Mesothelial cell of epicardium (in vitro differentiated cells): ENCODE results near the gene PNPLA7. TPM values are rescaled to one million over a fixed set of nuclear protein-coding genes. Genes with fewer than 3 reads are reported as not detected.
A peak's percentile ranks its signal among the peaks of the same experiment; 100 is the strongest.

ENCODE experiments used
- DNase-seq, 2 experiments: peaks; one replicate each; pipeline ENCODE4 v3.0.0; 2021; ENCODE audit warnings: low spot score in 2 of 2; ENCODE audit not compliant: unreplicated experiment in 2 of 2
- H3K27ac Mint-ChIP-seq: 2 replicates; pipeline ENCODE4 v1.8.0; 2021; ENCODE audit warnings: mixed read lengths
- H3K27me3 Mint-ChIP-seq: 2 replicates; pipeline ENCODE4 v1.8.0; 2021; ENCODE audit warnings: low read depth, mixed read lengths
- H3K36me3 Mint-ChIP-seq: 2 replicates; pipeline ENCODE4 v1.8.0; 2021; ENCODE audit warnings: mixed read lengths
- H3K4me1 Mint-ChIP-seq: 2 replicates; pipeline ENCODE4 v1.8.0; 2021; ENCODE audit warnings: mixed read lengths
- H3K4me3 Mint-ChIP-seq: 2 replicates; pipeline ENCODE4 v1.8.0; 2021; ENCODE audit warnings: mild to moderate bottlenecking, moderate library complexity, mixed read lengths
- H3K9me3 Mint-ChIP-seq: 2 replicates; pipeline ENCODE4 v1.8.0; 2021; ENCODE audit warnings: mixed read lengths
- total RNA-seq: library from RNA; stranded (reverse); gene quantifications from 3 replicates; pipeline ENCODE4 v1.2.1, GENCODE V29; 2021
- TF ChIP-seq, protein P1 (sequence below): fragments of 200-600 bp; sonication (generic); IDR thresholded peaks from one replicate; pipeline ENCODE4 v1.5.0; 2021; ENCODE audit warnings: antibody characterized with exemption; ENCODE audit not compliant: unreplicated experiment

Gene PNPLA7
- total RNA-seq, 1 donor from 2014 or later = 5.7 TPM

DNA sequence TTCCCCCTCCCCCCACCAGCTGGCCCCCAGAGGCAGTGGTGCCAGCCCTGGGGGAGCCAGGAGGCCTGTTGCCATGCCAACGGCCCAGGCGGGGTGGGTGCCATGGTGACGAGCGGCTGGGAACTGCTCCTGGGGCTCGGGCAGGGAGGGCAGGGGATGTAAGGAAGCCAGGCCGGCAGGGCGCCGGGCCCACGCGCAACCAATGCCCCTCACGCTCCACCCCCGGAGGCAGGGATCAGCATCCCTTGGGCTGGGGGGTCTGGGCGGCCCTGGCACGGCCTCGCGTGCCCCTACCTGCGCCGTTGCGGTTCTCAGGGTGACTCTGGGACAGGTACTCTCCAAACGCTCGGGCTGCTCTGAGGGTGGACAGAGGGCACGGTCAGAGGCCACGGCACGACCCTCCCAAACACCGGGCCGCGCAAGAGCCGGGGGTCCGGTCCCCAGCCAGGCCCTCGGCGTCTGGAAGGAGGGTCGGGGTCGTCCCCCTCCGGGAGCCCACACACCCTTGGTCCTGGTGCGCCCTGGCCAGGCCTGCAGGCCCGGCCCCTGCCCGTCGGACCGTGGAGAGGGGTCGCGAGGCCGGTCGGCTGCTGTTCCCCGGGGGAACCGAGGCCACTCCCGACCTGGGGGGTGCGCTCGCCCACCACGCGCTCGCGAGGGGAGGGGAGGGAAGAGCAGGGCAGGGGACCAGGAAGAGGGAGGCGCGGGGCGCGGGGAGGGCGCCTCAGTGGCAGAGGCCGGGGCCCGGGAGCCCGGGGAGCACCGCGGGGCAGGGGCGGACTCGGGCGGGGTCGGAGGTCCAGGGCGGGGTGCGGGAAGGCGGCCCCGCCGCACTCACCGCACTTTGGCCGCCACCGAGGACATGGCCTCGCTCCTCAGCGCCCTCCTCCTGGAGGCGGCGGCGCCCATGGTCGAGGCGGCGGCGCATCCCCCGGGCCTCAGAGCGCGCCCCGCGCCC is 91.7 kb downstream of the PNPLA7 start:
- Mint-ChIP-seq H3K4me3 (peak overlapping the region; percentile 52), H3K36me3 (peaks cover 3% of the 10 kb centered on the region), H3K27ac (no peak overlapping the region), H3K27me3 (peaks cover 22% of the 10 kb centered on the region), H3K4me1 (peaks cover 13% of the 10 kb centered on the region), H3K9me3 (no peaks in the 10 kb centered on the region)
- peak in 1 of 2 experiments; percentile 19 for DNase-seq
- TF ChIP-seq, protein P1, sequence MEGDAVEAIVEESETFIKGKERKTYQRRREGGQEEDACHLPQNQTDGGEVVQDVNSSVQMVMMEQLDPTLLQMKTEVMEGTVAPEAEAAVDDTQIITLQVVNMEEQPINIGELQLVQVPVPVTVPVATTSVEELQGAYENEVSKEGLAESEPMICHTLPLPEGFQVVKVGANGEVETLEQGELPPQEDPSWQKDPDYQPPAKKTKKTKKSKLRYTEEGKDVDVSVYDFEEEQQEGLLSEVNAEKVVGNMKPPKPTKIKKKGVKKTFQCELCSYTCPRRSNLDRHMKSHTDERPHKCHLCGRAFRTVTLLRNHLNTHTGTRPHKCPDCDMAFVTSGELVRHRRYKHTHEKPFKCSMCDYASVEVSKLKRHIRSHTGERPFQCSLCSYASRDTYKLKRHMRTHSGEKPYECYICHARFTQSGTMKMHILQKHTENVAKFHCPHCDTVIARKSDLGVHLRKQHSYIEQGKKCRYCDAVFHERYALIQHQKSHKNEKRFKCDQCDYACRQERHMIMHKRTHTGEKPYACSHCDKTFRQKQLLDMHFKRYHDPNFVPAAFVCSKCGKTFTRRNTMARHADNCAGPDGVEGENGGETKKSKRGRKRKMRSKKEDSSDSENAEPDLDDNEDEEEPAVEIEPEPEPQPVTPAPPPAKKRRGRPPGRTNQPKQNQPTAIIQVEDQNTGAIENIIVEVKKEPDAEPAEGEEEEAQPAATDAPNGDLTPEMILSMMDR = no peak

- no peaks in the 10 kb centered on the region for H3K9me3 Mint-ChIP-seq
- H3K4me1 Mint-ChIP-seq = peaks cover 13% of the 10 kb centered on the region
- H3K27ac Mint-ChIP-seq = no peak overlapping the region
- TF ChIP-seq, protein P1 = no peak
- peaks cover 17% of the 10 kb centered on the region for H3K27me3 Mint-ChIP-seq
- H3K36me3 Mint-ChIP-seq = peaks cover 3% of the 10 kb centered on the region
- H3K4me3 Mint-ChIP-seq = peak overlapping the region; percentile 52
- peak in 1 of 2 experiments; percentile 19 for DNase-seq
Observed at GRCh38 chr9:137457406-137458193, 92.6 kb downstream of the PNPLA7 start.

DNA sequence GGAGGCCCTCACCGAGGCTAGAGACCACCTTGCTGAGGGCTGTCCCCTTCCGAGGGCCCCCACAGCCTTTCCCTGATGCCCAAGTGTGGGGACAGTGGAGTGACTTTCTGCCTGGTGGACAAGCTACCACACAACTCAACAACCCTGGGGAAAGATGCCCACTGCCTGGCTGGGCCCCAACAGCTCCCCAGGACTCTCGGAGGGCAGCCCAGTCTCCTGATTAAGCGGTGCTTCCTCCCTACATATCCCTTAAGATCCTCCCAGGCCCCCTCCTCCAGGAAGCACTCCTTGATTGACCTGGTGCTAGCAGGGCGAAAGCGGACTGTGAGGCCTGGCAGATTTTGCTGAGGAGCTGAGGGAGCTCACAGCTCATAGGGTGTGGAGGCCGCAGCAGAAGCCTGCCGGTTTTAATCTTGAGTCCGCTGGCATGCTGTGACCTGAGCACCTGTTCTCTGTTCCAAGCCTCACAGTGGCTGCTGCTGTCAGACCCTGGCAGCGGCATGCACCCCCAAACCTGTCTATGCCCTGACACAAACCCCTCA is 93.3 kb downstream of the PNPLA7 start:
- peak overlapping the region; percentile 34 for H3K4me3 Mint-ChIP-seq
- peaks cover 13% of the 10 kb centered on the region for H3K4me1 Mint-ChIP-seq
- peak overlapping the region; percentile 47 for H3K27ac Mint-ChIP-seq
- peaks cover 13% of the 10 kb centered on the region for H3K27me3 Mint-ChIP-seq
- TF ChIP-seq, protein P1 = no peak
- no peak for DNase-seq
- H3K9me3 Mint-ChIP-seq = no peaks in the 10 kb centered on the region
- H3K36me3 Mint-ChIP-seq = peaks cover 3% of the 10 kb centered on the region

DNA sequence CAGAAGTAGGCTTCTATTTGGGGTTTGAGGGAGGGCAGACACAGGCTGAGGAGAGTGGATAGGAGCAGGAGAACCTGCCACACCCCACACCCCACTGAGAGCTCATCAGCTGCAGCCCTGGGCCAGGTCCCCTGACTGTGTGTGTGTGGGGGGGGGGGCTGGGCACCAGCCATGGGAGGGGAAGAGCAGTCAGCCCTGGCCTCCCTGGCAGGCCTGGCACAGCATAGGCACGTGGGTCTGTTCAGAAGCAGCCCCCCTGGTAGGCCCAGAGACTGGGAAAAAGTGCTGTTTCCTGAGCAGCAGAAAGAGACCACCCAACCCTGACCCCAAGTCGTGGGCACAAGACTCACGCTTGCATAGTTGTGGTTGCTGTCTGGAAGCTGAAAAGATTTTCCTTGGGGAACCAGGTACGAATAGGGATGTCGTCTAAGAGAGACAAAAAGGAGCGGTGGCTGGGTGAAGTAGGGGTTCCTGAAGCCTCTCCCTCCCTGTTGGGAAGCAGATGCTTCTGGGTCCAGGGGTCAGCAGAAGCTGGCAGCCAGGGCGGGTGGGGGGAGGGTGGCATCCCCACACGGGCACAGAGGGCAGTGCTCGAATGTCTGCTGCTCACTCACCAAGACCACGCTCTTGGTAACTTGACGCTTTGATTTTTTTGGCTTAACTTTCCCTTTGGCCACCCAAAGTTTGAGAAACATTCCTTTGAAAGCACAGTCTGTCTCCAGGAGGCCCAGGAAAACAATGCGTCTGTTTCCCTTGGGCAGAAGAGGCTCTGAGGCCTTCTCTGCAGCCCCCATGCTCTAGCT is 93.9 kb downstream of the PNPLA7 start:
- Mint-ChIP-seq H3K4me3 (peak overlapping the region; percentile 34), H3K4me1 (peaks cover 13% of the 10 kb centered on the region), H3K27ac (peak overlapping the region; percentile 47)

More for the DNA sequence above, 93.9 kb downstream of the PNPLA7 start:
- peaks cover 3% of the 10 kb centered on the region for H3K36me3 Mint-ChIP-seq
- TF ChIP-seq, protein P1 = no peak
- DNase-seq = peak in 1 of 2 experiments; percentile 10
- H3K9me3 Mint-ChIP-seq = no peaks in the 10 kb centered on the region
- H3K27me3 Mint-ChIP-seq = peaks cover 9% of the 10 kb centered on the region
